Activated CD8-positive, alpha-beta memory T cell treated with anti-CD3 and anti-CD28 coated beads for 1 hour (primary cell): ENCODE results near the gene CDC6.

Source experiments
- DNase-seq, 2 donors: peaks; one replicate each; pipeline ENCODE4 v3.0.0-alpha.2; 2020; ENCODE audit warnings: low read depth in 1 of 2; ENCODE audit errors: extremely low read depth in 1 of 2

CDC6 gene

GRCh38 chr17:40322358-40323315 is 35.0 kb downstream of the CDC6 start:
- peak; percentile 77 to 85 for DNase-seq

DNA sequence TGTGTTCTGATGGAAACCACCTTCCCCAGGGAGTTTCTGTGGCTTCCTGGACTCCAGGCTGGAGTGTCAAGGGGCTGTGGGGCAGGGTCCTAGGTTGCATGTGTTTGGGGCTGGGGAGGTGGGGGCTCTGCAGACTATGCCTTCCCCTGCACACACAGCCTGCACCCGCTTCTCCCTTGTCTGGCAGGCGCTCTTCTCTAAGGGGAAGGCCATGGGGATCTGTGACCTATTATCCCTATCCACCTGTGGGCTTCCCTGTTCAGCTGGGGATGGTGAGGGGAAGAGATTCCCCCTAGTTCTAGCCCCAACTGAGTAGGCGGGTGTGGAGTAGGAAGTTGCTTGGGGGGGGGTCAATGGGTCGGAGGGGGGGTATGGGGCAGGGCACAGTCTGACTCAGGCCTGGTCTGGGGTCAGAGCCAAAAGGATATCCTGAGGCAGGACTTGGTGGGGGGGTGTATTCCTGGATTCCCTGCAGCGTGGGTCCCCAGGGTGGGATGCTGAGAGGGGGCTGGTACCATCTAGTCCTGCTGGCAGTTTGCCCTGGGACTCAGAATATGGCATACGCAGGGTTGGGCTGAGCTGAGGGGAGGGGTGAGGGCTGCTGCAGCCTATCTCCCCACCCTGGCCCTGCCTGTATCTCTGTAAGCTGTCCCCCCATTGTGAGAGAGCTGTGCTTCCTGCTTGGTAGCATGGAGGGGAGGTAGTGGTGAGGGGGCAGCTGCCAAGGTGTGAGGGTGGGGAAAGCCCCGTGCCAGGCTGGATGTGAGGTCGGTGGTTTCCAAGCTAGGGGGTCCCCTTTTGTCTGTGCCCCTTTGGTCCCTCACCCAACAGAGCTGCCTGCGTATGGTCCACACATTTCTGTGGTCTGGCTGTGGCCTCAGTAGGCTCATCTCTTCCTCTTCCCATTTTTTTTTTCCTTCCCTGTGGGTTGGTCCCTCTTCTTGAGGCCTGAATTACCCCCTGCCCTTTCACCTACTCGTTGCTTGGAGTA is 36.0 kb downstream of the CDC6 start:
- peak in 1 of 2 donors; percentile 52 for DNase-seq

DNA sequence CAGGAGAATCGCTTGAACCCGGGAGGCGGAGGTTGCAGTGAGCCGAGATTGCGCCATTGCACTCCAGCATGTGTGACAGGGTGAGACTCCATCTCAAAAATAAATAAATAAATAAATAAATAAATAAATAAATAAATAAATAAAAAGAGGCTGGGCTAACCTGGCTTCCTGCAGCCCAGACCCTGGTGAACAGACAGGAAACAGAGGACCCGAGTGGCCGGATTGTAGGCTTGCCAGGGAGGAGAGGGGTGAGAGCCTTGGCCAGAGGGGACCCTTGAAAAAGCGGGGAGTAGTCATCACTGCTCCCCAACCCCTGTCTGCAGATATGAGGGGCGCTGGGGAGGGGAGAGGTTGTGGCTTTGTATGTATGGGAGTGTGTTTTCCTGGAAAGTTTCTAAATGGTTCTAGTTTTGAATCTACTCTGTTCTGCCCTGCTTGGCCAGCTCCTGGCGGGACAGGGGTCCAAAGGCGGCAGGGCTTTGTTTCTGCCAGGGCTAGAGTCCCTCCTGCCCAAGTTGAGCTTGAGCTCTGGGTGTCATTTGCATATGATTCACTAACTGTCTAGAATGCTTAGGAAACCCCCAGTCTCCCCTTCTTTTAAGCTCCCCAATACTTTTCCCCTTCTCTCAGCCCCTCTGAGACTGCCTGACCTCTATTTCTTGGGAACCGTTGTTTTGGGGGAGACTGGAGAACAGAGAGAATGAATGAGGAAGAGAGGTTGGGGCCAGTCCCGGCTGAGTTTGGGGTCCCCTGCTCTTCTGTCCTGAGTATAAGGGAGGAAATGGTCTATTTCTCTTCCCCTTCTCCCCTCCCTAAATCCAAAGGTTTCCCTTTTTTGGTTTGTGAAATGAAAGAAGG is 37.7 kb downstream of the CDC6 start:
- no peak for DNase-seq

- DNase-seq = no peak
Observed at GRCh38 chr17:40326014-40326831, 38.5 kb downstream of the CDC6 start.

DNA sequence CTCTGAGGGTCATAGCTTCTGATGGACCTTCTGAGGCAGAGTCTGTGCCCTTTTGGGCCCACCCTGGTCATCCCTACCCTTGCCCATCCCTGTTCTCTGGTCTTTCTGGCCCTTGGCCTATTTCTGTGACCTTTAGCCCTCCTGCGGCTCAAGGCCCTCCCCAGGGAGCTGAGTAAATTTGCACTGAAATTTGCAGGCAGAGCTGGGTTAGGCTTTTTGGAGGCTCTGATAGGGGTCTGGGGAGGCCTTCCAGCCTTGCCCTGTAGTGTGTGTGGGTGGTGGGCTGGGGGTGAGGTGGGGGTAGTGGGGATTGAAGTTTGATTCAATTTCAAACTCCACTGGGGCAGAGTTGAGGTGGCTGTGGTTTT is 39.1 kb downstream of the CDC6 start:
- no peak for DNase-seq

DNA sequence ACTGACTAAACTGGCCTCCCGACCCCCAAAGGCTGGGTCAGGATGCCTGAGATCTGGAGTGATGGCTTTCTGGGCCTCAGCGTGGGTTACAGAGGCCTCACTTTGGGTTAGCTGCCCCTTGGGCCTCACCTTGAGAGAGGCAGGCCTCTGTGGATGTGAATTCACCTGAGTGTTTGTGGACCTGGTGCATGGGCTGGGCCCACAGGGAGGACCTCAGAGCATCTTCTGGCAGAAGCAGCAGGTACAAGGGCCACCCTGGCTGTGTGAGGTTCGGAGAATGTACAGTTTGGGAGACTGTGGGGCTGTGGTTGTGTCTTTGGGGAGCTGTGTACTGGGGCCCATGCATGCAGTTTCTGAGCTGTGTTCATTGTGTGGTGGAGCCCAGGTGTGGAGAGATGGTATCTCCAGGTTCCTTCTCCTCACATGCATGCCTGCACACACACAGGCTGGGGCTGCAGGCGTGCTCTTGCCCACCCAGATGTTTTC is 39.6 kb downstream of the CDC6 start:
- no peak for DNase-seq

DNA sequence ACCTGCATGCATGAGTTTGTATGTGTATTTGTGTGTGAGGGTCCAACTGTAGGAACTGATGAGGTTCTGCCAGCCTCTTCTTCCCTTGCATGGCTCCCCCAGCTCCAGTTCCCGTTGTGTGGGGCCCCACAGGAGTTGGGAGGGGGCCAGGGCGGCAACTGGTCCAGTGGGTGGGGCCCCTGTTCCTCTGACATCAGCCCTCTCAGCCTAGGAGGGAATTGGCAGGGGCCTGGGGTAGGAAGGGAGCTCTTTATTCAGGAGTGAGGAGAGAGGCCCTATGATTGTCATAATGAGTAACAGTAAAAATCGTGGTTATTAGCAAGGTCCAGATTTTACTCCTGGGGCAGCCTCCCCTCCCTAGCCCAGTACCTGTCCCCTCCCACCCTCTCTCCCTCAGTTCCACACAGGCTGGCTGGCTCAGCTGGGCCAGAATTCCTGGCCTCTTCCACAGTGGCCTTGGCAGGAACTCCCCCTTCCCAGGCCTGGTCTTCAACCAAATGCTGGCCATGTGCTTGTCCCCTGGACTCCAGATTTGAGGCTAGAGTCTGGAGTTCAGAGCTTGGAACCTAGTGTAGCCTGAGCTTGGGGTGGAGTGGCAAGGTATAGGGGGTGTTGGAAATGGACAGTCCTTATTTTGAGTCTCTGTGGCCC is 40.2 kb downstream of the CDC6 start:
- DNase-seq = no peak

DNA sequence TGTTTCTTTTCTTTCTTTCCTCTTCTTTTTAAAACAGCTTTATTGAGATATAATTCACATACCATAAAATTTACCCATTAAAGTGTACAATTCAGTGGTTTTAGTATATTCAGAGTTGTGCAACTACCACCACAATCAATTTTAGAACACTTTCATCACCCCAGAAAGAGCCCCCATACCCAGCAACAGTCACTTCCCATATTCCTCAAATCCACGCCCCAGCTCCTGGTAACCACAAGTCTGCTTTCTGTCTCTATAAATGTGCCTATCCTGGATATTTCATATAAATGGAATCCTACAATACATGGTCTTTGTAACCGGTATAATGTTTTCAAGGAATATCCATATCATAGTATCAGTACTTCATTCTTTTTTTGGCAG is 40.7 kb downstream of the CDC6 start:
- no peak for DNase-seq

GRCh38 chr17:40329839-40330794 is 42.4 kb downstream of the CDC6 start:
- no peak for DNase-seq

GRCh38 chr17:40330850-40331470 is 43.3 kb downstream of the CDC6 start:
- no peak for DNase-seq

- no peak for DNase-seq
Observed at GRCh38 chr17:40331743-40332641, 44.3 kb downstream of the CDC6 start.

DNA sequence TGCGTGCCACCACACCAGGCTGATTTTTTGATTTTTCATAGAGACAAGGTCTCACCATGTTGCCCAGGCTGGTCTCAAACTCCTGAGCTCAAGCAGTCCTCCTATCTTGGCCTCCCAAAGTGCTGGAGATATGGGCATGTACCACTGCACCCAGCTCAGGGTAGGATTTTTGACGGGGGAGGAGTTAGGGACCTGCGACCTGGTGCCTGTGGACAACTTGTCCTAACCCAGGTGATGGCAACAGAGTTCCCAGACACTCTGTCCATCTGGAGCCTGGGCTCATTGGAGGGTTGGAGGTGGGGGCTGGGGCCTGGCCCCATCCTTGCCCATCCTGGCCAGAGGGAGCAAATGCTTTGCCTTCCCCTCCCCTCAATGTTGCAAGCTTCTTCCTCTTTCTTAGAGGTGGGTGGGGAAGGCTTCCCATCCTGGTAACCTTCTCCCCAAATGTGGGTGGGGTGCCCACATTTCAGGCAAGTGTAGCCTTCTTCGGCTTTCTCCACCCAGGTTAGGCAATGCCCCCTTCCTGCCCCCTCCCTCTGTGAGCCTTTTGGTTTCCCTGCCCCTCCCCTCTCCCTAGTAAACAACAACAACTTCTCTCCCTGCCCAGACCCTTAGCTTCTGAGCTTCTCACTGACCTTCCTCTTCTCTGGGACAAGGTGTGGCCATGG is 46.2 kb downstream of the CDC6 start:
- no peak for DNase-seq

- DNase-seq = no peak
Observed at GRCh38 chr17:40335620-40336019, 47.9 kb downstream of the CDC6 start.

DNA sequence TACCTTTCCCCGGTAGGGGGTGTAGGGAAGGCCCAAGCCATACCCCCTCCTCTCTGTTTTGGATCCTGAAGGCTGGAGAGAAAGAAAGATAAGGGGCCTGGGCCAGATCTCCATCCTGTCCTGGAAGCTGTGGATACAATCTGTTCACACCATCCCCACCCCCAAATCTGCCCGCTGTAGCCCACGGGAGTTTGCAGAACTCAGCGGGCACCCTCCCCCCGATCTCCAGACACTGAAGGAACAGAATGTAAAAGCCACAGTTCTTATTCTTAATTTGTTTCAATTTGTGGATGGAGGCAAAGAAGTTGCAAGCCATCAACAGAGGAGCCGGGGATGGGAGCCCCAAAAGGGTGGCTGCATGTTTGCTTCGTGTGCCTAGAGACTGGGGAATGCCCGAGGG is 49.7 kb downstream of the CDC6 start:
- DNase-seq = no peak

GRCh38 chr17:40338058-40338457 is 50.4 kb downstream of the CDC6 start:
- DNase-seq = no peak
